Measurements from ENCODE around the gene FLT3LG.
"Not testable (repeated sequence)": the region's sequence is repeated elsewhere in the genome, so short reads cannot be mapped to it uniquely, and the experiment has no call there.

FLT3LG gene

DNA sequence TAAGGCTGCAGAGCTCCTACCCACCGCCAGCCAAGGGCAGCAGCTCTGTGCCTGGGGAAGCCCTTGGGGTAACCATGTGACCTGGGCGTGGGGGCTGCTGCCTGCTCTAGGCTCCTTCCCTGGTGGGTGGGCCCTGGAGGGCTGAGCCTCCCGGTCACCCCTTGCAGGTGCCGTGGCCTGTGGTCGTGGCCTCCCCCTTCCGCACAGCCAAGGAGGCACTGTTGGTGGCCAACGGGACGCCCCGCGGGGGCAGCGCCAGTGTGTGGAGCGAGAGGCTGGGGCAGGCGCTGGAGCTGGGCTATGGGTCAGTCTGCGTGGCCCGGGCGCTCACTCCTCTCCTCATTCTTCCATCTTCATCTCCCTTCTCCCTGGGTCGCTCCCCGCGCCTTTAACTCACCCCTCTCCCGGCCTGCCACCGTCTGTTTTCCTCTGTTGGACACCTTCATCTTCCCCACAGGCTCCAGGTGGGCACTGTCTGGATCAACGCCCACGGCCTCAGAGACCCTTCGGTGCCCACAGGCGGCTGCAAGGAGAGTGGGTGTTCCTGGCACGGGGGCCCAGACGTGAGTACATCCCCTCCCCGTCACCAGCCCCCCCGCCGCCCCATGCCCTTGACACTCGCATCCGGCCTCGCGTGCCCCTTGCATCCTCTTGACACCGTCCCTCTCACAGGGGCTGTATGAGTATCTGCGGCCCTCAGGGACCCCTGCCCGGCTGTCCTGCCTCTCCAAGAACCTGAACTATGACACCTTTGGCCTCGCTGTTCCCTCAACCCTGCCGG lies 9.9 kb upstream of the FLT3LG start:
- FAIRE-seq: no peak

GRCh38 chr19:49465371-49465770 lies 8.6 kb upstream of the FLT3LG start:
- FAIRE-seq: no peak

DNA sequence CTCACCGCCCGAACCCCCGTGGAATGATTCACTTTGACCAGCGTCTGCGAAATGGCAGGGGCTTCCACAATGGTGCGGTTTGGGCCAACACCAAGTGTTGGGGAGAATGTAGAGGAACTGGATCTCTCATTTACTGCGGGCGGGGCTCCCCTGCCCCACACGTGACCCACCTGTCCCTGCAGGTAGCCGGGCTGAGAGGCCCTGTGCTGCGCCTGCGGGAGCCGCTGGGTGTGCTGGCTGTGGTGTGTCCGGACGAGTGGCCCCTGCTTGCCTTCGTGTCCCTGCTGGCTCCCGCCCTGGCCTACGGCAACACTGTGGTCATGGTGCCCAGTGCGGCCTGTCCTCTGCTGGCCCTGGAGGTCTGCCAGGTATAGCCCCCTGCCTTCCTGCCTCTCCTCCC lies 5.8 kb upstream of the FLT3LG start:
- FAIRE-seq: no peak

- FAIRE-seq: no peak
These were observed 5.1 kb upstream of the FLT3LG start for GRCh38 chr19:49468746-49469447.

DNA sequence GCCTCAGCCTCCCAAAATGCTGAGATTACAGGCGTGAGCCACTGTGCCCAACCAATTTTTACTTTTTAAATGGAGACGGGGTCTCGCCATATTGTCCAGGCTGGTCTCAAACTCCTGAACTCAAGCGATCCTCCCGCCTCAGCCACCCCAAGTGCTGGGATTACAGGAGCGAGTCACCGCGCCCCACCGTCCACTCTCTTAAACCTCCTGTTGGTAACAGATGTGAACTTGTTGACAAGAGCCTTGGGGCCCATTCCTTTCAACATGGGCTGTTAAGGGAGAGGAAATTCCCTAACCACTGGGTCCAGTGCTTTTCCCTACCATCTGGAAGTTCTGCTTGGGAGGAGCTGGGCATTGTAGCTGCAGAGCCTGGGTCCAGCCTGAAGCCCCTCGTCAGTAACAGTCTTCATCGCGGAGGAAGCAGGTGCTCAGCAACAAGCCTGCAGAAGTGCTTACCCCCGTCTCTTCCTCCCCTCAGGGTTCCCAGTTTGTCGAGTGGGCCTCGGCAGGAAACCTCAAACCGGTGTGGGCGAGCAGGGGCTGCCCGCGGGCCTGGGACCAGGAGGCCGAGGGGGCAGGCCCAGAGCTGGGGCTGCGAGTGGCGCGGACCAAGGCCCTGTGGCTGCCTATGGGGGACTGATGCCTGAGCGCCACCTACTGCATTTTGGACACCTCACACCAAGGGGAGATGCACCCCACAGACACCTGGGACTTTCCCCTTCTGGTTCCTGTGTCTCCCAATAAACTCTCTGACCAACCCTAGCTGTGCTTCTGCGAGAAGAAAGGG lies 4.0 kb upstream of the FLT3LG start:
- no peak for FAIRE-seq

DNA sequence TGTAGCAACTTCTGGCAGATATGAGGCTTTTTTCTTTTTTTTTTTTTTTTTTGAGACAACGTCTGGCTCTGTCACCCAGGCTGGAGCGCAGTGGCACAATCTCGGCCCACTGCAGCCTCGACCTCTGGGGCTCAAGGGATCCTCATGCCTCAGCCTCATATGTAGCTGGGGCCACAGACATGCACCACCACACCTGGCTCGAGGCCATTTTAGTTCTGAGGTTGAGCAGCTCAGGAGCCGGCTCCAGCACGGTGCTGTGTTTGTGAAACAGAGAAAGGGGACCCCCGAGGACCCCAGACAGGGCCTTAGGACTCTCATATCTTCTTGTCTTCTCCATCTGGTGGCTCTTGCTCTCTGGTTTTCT lies 3.4 kb upstream of the FLT3LG start:
- FAIRE-seq: no peak

- no peak for FAIRE-seq
These were observed 1.1 kb upstream of the FLT3LG start for GRCh38 chr19:49472936-49473335.

- FAIRE-seq: not testable (repeated sequence)
These were observed 531 bp upstream of the FLT3LG start for GRCh38 chr19:49473501-49473867.

- FAIRE-seq: no peak
These were observed 518 bp downstream of the FLT3LG start for GRCh38 chr19:49474542-49474924.

- no peak for FAIRE-seq
These were observed 1.3 kb downstream of the FLT3LG start for GRCh38 chr19:49475191-49475917.

- no peak for FAIRE-seq
These were observed 2.2 kb downstream of the FLT3LG start for GRCh38 chr19:49475995-49476880.

DNA sequence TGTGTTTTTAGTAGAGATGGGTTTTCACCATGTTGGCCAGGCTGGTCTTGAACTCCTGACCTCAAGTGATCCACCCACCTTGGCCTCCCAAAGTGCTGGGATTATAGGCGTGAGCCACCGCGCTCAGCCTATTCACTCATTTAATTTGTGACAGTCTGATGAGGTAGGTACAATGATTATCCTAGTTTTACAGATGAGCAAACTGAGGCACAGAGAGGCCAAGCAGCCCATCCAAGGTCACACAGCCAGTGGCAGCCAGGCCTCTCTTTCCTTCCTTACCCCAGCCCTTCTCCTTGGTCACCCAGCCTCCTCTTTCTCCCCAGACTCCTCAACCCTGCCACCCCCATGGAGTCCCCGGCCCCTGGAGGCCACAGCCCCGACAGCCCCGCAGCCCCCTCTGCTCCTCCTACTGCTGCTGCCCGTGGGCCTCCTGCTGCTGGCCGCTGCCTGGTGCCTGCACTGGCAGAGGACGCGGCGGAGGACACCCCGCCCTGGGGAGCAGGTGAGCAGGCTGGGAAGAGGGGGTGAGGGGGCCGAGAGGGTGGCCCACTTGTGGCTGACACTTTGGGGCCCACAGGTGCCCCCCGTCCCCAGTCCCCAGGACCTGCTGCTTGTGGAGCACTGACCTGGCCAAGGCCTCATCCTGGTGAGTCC lies 6.1 kb downstream of the FLT3LG start:
- FAIRE-seq: no peak

DNA sequence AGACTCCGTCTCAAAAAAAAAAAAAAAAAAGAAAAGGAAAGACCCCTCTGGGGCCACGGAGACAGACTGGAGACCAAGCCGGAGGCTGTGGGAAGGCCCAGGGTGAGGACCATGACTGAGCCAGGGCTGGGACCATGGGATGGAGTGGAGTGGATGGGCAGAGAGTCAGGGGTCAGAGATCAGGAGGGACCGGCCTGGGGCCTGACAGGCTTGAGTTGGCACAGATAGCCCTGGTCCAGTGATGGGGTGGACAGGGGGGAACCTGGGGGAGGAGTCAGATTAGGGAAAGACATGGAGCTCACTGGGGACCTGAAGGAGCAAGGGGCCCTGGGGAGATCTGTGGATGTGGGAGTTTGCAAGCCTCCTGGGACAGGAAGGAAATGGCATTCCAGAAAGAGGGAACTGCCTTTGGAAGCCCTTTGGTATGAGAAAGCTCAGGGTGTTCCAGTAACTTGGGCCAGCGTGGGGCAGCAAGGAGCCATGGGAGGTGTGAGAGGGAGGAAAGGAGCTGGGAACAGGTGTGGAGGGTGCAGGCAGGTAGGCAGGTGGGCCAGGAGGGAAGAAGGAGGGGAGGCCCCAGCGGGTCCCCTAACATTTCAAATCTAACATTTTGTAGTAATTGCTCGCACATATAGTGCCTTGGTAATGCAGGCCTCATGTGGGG lies 7.1 kb downstream of the FLT3LG start:
- FAIRE-seq: no peak

GRCh38 chr19:49486232-49486631 lies 12.2 kb downstream of the FLT3LG start:
- no peak for FAIRE-seq

DNA sequence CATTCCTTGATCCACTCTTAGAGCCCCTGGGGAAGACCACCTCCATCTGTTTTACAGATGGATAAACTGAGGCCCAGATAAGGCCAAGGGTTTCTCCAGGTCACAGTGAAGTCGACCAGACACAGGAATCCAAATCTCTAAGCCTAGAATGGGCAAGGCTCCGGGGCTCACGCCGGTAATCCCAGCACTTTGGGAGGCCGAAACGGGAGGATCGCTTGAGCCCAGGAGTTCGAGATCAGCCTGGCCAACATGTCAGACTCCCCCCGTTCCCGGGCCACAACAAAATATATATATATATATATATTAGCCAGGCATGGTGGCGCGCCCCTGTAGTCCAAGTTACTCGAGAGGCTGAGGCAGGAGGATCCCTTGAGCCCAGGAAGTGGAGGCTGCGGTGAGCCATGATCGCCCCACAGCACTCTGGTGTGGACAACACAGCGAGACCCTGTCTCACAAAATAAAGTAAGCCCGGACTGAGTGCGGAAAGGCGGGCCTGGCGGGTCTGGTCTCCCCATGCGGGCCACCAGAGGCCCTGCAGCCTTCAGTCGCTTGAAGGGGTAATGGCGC lies 12.8 kb downstream of the FLT3LG start:
- no peak for FAIRE-seq

GRCh38 chr19:49487277-49488045 lies 13.4 kb downstream of the FLT3LG start, which contains the start of gene RPL13A:
Gene RPL13A, plus strand, starts transcription at chr19:49487608. Its CDS starts 22 bp downstream, at chr19:49487630.
- FAIRE-seq: peak; percentile 87

DNA sequence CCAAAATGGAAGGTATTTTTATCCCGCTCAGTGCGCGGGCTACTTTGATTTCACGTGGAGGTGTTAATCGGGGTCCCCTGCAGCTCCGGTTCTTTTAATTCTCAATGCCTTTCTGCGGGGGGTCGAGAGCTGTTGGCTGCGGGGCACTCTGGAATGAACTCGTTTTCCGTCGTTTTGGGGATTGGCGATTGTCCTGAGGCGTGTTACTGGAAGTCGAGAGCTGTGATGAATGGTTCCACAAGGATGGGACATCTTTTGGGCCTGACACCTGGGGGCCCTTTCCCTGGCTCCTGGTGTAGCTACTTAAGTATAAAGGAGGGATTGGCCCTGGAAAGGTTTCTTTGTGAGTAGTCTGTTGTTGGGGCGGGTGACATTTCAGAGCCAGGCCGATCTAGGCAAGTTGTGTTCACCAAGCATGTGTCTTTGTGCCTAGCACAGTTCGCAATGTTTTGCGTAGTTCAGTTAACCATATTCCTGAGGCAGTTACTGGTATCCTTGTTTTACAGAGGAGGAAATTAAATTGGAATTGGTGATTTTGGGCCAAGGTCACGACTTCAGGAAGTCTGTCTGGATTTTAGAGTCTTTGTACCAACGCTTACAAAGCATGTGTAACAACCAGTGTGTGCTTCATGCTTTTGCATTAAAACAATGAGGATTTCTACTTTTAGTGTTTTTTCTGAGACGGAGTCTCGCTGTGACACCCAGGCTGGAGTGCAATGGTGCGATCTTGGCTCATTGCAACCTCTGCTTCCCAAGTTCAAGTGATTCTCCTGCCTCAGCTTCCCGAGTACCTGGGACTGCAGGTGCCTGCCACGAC lies 14.2 kb downstream of the FLT3LG start:
- no peak for FAIRE-seq

DNA sequence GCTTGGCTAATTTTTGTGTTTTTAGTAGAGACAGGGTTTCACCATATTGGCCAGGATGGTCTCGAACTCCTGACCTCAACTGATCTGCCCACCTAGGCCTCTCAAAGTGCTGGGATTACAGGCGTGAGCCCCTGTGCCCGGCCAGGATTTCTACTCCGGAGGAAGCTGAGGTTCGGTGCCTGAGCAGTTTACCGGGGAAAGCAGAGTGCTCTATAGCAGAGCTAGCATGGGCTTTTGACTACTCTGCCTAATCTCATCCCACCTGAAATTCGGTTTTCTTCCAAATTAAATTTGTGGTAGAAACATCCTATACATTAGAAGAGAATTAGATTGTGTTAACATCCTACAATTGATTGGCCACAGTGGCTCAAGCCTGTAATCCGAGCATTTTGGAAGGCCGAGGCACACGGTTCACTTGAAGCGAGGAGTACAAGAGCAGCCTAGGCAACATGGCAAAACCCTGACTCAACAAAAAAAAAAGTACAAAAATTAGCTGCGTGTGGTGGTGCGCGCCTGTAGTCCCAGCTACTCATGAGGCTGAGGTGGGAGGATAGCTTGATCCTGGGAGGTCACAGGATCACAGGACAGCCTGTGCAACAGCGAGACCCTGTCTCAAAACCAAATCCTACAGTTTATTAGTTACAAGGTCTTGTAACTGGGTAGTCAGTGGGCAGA lies 15.0 kb downstream of the FLT3LG start:
- FAIRE-seq: no peak

Measured in TTC549 (cell line).